Body of pancreas (tissue), 4 donors: ENCODE data around the gene UFC1. TPM values are rescaled to one million over a fixed set of nuclear protein-coding genes. Genes with fewer than 3 reads are reported as not detected.
A peak's percentile ranks its signal among the peaks of the same experiment; 100 is the strongest.

Experiments used
- ATAC-seq: fragments of 150-250 bp; one replicate; pipeline ENCODE4 v1.9.1; 2016
- DNase-seq, 4 donors: peaks; one replicate each; pipeline ENCODE4 v3.0.0-alpha.2; 2019
- H3K27ac ChIP-seq, 4 donors: fragments of 200-600 bp; sonication (generic); 1 replicate in 3 of 4; 2 replicates in 1 of 4; pipeline versions ENCODE4 v1.5.1 to v1.6.1; 2016 to 2019; ENCODE audit warnings: mild to moderate bottlenecking in 1 of 4, mixed read lengths in 1 of 4, moderate library complexity in 1 of 4
- H3K27me3 ChIP-seq, 2 donors: fragments of 200-600 bp; sonication (generic); one replicate each; pipeline ENCODE4 v1.6.0; 2016; ENCODE audit warnings: mild to moderate bottlenecking in 1 of 2
- H3K36me3 ChIP-seq, 2 donors: fragments of 200-600 bp; sonication (generic); replicated peaks in 1 of 2; 2 replicates each; pipeline ENCODE4 v1.5.1; 2016; ENCODE audit warnings: low read depth in 2 of 2; ENCODE audit not compliant: insufficient read depth in 1 of 2
- H3K4me1 ChIP-seq: fragments of 200-600 bp; sonication (generic); one replicate; pipeline ENCODE4 v1.6.0; 2016
- H3K4me3 ChIP-seq, 2 donors: fragments of 200-600 bp; sonication (generic); 1 replicate in 1 of 2; 2 replicates in 1 of 2; pipeline ENCODE4 v1.5.1; 2016 to 2019
- H3K9me3 ChIP-seq, 3 donors: fragments of 200-600 bp; sonication (generic); 1 replicate in 2 of 3; 2 replicates in 1 of 3; pipeline ENCODE4 v1.5.1; 2016
- POLR2A ChIP-seq, 3 donors: fragments of 450-650 bp; IDR thresholded peaks; one replicate each; pipeline ENCODE4 v1.6.1; 2016; ENCODE audit warnings: antibody characterized with exemption in 3 of 3, mild to moderate bottlenecking in 2 of 3
- WGBS, 2 donors: methylation state at CpG; one replicate each; pipeline ENCODE4 v1.1.5; 2017; 5-methylcytosine and 5-hydroxymethylcytosine counted together
- intact Hi-C: fragments of 100-400 bp; cut with DNase I; formaldehyde crosslinking; loops from one replicate; pipeline ENCODE4 v1.15.1; 2023
- total RNA-seq, 2 donors: library from RNA; depleted of rRNA; stranded (reverse); fragments of >200 nt; gene quantifications; one replicate each; pipeline ENCODE4 v1.1.0, GENCODE V29; 2016
- TF ChIP-seq, protein P1 (sequence below), 7 experiments: fragments of 450-650 bp in 4 of 7; fragments of 200-600 bp in 3 of 7; sonication (generic) in 3 of 7; IDR thresholded peaks; one replicate each; pipeline ENCODE4 v1.5.1; 2016 to 2019; ENCODE audit warnings: antibody characterized with exemption in 7 of 7

Gene UFC1
- total RNA-seq, 2 donors from 2014 or later: 33.6 to 48.8 TPM

DNA sequence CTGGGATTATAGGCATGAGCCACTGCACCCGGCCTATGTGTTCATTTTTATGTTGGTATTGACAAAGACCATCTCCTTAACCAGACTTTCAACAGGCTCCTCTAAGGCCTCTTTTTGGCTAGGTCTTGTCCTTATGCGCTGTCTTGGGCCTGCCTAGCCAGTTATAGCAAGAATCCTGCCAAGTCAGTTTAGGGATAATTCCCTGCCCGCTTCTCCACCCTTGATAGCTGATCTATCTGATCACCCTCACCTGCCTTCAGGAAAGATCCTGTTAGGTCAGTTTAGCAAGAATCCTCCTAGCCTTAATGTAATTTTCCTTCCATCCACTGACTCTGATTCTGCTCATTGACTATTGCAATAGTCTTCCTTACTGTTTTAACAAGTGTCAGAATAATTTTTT, 25.9 kb downstream of the UFC1 start:
- intact Hi-C loops: no loop called here
- Histone ChIP-seq H3K27ac (no peak overlapping the region), H3K36me3 (peaks cover 0 to under 1% of the 10 kb centered on the region in 2 donors), H3K4me1 (peaks cover 26% of the 10 kb centered on the region), H3K4me3 (no peak overlapping the region), H3K27me3 (no peaks in the 10 kb centered on the region), H3K9me3 (no peaks in the 10 kb centered on the region)
- no peak for ATAC-seq
- 83 to 89% methylated on average over 3 of the region's 3 CpGs for WGBS, 2 donors
- no peak for DNase-seq
- TF ChIP-seq, protein P1, sequence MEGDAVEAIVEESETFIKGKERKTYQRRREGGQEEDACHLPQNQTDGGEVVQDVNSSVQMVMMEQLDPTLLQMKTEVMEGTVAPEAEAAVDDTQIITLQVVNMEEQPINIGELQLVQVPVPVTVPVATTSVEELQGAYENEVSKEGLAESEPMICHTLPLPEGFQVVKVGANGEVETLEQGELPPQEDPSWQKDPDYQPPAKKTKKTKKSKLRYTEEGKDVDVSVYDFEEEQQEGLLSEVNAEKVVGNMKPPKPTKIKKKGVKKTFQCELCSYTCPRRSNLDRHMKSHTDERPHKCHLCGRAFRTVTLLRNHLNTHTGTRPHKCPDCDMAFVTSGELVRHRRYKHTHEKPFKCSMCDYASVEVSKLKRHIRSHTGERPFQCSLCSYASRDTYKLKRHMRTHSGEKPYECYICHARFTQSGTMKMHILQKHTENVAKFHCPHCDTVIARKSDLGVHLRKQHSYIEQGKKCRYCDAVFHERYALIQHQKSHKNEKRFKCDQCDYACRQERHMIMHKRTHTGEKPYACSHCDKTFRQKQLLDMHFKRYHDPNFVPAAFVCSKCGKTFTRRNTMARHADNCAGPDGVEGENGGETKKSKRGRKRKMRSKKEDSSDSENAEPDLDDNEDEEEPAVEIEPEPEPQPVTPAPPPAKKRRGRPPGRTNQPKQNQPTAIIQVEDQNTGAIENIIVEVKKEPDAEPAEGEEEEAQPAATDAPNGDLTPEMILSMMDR (IDR thresholded peaks at IDR 0.05): no peak
- TF ChIP-seq POLR2A (IDR thresholded peaks at IDR 0.05): no peak

DNA sequence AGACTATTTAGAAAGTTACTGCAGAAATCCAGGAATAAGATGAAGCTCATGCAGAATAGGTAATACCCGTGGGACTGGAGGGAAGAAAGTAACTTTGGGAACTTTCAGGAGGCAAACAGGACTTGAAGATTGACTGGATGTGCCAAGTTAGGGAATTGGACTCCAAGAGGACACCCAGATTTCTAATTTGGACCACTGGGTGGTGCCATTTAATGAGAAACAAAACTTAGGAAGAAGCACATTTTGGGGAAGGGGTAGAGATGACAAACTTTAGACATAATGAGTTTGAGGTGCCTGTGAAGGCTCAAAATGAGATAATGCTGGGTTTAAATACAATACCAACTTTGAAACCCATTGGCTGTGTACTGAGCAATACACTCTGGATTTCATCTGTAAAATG, 26.9 kb downstream of the UFC1 start:
- intact Hi-C loops: no loop called here
- H3K36me3 ChIP-seq: no peaks in the 10 kb centered on the region
- no peaks in the 10 kb centered on the region for H3K27me3 ChIP-seq
- H3K4me3 ChIP-seq: no peak overlapping the region
- DNase-seq: no peak
- H3K9me3 ChIP-seq: no peaks in the 10 kb centered on the region
- no peak for TF ChIP-seq POLR2A (IDR thresholded peaks at IDR 0.05)
- TF ChIP-seq, protein P1 (IDR thresholded peaks at IDR 0.05): peak in 2 of 7 experiments; percentile 4 to 26
- H3K4me1 ChIP-seq: peaks cover 21% of the 10 kb centered on the region
- WGBS, 2 donors: 30 to 64% methylated on average over 1 of the region's 1 CpG
- ATAC-seq: no peak
- H3K27ac ChIP-seq: no peak overlapping the region

DNA sequence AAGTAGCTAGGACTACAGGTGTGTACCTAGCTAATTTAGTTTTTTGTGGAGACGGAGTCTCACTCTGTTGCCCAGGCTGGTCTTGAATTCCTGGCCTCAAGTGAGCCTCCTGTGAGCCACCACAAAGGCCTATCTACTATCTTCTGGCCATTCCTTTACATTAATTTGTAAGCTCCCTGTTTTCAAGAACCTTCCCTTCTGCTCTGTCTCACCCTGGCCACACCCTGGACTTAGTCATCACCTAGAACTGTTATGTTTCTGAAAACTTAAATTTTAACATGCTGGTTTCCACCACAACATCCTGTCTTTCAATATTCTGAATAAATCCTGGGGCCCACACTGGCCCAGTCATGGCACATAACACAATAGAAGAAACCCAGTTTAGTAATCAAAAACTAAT, 28.4 kb downstream of the UFC1 start:
- Histone ChIP-seq H3K4me3 (no peak overlapping the region), H3K9me3 (no peaks in the 10 kb centered on the region), H3K27ac (no peak overlapping the region), H3K27me3 (no peaks in the 10 kb centered on the region), H3K36me3 (no peaks in the 10 kb centered on the region), H3K4me1 (peaks cover 9% of the 10 kb centered on the region)
- ATAC-seq (no peak), DNase-seq (no peak)
- WGBS, 2 donors: 69 to 88% methylated on average over 1 of the region's 1 CpG
- intact Hi-C loops: no loop called here
- TF ChIP-seq POLR2A (IDR thresholded peaks at IDR 0.05): no peak
- TF ChIP-seq, protein P1 (IDR thresholded peaks at IDR 0.05): no peak

DNA sequence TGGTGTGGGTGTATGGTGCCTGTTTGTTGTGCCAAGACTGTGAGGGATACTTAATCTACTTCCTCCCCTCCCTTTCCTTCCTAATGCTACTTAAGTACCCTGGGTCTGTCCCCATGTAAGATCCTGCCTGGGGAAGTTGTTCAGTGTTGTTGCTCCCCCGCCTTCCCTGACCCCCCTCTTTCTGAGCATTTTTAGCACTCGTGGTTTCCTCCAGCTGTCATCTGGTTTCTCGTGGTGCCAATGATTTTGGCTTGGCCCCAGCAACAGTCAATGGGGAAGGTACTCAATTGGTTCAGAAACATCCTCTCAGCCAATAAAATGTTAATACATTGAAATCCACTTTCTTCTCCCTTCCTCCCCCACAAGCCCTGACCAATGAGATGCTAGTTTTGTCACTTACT, 31.5 kb downstream of the UFC1 start:
- WGBS, 2 donors: 15 to 26% methylated on average over 3 of the region's 3 CpGs
- DNase-seq (peak in 3 of 4 donors; percentile 51 to 82 (median 56)), ATAC-seq (peak; percentile 54)
- intact Hi-C loops: no loop called here
- Histone ChIP-seq H3K27me3 (no peaks in the 10 kb centered on the region), H3K4me1 (no peaks in the 10 kb centered on the region), H3K9me3 (no peaks in the 10 kb centered on the region), H3K27ac (peak overlapping the region in 1 of 4 donors; percentile 69), H3K4me3 (no peak overlapping the region), H3K36me3 (no peaks in the 10 kb centered on the region)
- peak in 1 of 3 donors; percentile 13 for TF ChIP-seq POLR2A (IDR thresholded peaks at IDR 0.05)
- TF ChIP-seq, protein P1 (IDR thresholded peaks at IDR 0.05): no peak

- TF ChIP-seq, protein P1 (IDR thresholded peaks at IDR 0.05): no peak
- peak in 1 of 3 donors; percentile 0 for TF ChIP-seq POLR2A (IDR thresholded peaks at IDR 0.05)
- peak overlapping the region in 2 of 4 donors; percentile 10 to 69 for H3K27ac ChIP-seq
- DNase-seq (peak in 1 of 4 donors; percentile 41), ATAC-seq (no peak)
- no peaks in the 10 kb centered on the region for H3K4me1 ChIP-seq
- no peaks in the 10 kb centered on the region for H3K36me3 ChIP-seq
- intact Hi-C loops: no loop called here
- H3K4me3 ChIP-seq: no peak overlapping the region
- no peaks in the 10 kb centered on the region for H3K27me3 ChIP-seq
- H3K9me3 ChIP-seq: no peaks in the 10 kb centered on the region
- 25 to 28% methylated on average over 2 of the region's 2 CpGs for WGBS, 2 donors
Measured at GRCh38 chr1:161185732-161186311, 32.0 kb downstream of the UFC1 start.
